Measurements from ENCODE around the gene ZSCAN16.

ZSCAN16 gene

DNA sequence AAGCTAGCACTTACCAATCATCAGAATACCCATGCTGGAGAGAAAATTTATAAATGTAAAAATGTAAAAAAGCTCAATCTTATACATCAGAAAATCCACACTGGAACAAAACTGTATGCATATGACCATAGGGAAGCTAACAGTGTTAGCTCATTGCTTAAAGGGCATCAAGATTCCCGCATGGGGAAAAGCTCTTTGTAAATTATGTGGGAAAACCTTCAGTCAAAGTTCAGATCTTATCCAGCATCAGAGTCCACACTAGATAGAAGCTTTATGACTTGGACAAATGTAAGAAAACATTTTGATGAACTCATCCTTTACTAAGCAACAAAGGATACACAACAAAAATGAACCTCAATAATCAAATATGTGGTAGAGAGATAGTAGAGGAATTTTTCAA is 52.0 kb downstream of the ZSCAN16 start:
- H3K27me3 ChIP-seq (ENCODE audit: insufficient read depth, poor library complexity, severe bottlenecking) = no peaks in the 10 kb centered on the region
- no peak overlapping the region for H3K27ac ChIP-seq (replicated peaks)
- TF ChIP-seq CTCF (IDR thresholded peaks at IDR 0.05; ENCODE audit: insufficient read depth, low read length) (no peak), SPI1 (IDR thresholded peaks at IDR 0.05; ENCODE audit: borderline replicate concordance, low read depth) (no peak), GABPA (IDR thresholded peaks at IDR 0.05; ENCODE audit: low read depth) (no peak), POLR2AphosphoS5 (IDR thresholded peaks at IDR 0.05; ENCODE audit: low read depth) (no peak)
- TF ChIP-seq, protein P1, sequence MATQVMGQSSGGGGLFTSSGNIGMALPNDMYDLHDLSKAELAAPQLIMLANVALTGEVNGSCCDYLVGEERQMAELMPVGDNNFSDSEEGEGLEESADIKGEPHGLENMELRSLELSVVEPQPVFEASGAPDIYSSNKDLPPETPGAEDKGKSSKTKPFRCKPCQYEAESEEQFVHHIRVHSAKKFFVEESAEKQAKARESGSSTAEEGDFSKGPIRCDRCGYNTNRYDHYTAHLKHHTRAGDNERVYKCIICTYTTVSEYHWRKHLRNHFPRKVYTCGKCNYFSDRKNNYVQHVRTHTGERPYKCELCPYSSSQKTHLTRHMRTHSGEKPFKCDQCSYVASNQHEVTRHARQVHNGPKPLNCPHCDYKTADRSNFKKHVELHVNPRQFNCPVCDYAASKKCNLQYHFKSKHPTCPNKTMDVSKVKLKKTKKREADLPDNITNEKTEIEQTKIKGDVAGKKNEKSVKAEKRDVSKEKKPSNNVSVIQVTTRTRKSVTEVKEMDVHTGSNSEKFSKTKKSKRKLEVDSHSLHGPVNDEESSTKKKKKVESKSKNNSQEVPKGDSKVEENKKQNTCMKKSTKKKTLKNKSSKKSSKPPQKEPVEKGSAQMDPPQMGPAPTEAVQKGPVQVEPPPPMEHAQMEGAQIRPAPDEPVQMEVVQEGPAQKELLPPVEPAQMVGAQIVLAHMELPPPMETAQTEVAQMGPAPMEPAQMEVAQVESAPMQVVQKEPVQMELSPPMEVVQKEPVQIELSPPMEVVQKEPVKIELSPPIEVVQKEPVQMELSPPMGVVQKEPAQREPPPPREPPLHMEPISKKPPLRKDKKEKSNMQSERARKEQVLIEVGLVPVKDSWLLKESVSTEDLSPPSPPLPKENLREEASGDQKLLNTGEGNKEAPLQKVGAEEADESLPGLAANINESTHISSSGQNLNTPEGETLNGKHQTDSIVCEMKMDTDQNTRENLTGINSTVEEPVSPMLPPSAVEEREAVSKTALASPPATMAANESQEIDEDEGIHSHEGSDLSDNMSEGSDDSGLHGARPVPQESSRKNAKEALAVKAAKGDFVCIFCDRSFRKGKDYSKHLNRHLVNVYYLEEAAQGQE (IDR thresholded peaks at IDR 0.05; ENCODE audit: insufficient replicate concordance, low read depth) = no peak
- H3K4me3 ChIP-seq (replicated peaks; ENCODE audit: insufficient read depth, low read length) = no peak overlapping the region
- DNase-seq (ENCODE audit: low read depth in 1 of 2, low spot score in 1 of 2) = no peak
